ENCODE data around the gene TSPYL1.
"Not testable (repeated sequence)": the region's sequence is repeated elsewhere in the genome, so short reads cannot be mapped to it uniquely, and the experiment has no call there.

The TSPYL1 gene

DNA sequence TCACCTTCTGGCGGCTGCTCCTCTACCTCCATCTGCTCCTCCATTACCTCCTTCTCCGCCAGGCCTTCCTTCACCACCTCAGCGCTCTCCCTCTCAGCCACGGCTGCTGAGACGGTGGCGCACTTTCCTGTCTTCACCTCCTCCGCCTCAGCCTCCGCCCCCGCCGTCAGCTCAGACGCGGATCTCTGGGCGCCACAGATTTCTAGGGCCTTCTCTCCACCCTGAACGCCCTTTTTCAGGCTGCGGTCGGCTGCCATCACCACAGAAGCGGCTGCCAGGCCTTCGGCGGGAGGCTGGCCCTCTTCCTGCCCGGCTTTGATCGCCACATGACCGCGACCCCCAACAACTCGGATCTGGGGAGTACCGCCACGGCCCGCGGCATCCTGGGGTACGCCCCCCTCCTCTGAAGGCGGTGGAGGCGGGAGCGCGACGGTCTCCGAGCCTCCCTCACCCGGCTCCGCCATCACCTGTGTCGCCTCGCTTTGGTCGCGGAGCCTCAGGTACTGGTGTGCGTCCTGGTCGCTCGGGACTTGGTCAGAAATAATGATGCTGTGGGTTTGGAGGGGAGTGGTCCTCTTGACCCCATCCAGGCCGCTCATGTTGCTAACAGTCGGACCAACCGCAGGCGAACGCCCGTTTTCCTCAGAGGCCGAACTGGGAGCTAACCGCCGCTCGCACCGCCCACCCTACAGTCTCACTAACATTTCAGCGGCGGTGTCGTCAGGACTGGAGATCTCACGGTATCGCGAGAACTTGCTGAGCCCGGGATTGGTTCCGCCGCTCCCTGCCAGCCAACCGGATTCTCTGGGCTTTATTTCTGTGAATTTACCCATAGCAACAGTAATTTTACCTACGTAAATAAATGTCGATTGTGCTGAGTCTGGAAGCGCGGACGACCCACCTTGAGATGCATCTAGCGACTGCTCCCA lies at the start of gene TSPYL1:
TSS of gene TSPYL1 (minus strand) at position 699 of the 929 bp plus-strand sequence. CDS start at position 599, 100 bp downstream.
- Histone ChIP-seq H3K4me1 (ENCODE audit: control insufficient read depth, insufficient read depth, low read length) (peaks cover 37% of the 10 kb centered on the region), H3K9ac (ENCODE audit: low read depth, low read length) (peak within 1 kb of the TSS; percentile 97), H3K9me3 (ENCODE audit: control insufficient read depth, insufficient read depth, low read length) (no peaks in the 10 kb centered on the region), H3K27me3 (ENCODE audit: control insufficient read depth, insufficient read depth, low read length) (no peaks in the 10 kb centered on the region), H3K4me3 (ENCODE audit: low read depth, low read length) (peak within 1 kb of the TSS; percentile 100), H3K27ac (ENCODE audit: low read depth, low read length) (peak within 1 kb of the TSS; percentile 97), H3K36me3 (ENCODE audit: control insufficient read depth, insufficient read depth, low read length) (peaks cover 11% of the 10 kb centered on the region)

DNA sequence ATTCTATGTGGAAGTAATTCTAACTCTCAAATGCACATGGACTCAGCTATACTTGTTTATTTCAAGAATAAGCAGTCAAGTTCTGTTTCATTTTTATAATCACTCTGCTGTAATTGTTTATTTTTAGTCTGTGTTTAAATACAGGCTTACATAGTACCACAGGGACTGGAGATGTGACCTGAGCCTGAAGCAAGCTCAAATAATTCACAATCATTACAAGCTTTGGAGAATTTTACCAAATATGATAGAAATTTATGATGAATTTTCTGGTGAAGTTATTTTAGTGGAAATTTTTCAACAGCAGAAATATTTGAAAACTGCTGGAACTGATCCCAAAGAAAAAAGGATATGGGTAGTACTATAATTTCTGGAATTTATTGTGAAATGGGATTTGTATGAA lies 49.4 kb upstream of the TSPYL1 start:
- Histone ChIP-seq H3K4me1 (ENCODE audit: control insufficient read depth, insufficient read depth, low read length) (peaks cover 46% of the 10 kb centered on the region), H3K4me3 (ENCODE audit: low read depth, low read length) (no peak overlapping the region), H3K9me3 (ENCODE audit: control insufficient read depth, insufficient read depth, low read length) (0 out of 2 replicates have a peak, but pooled peaks cover 6% of the 10 kb centered on the region), H3K27me3 (ENCODE audit: control insufficient read depth, insufficient read depth, low read length) (no peaks in the 10 kb centered on the region), H3K27ac (ENCODE audit: low read depth, low read length) (peak overlapping the region; percentile 89), H3K36me3 (ENCODE audit: control insufficient read depth, insufficient read depth, low read length) (no peaks in the 10 kb centered on the region), H3K9ac (ENCODE audit: low read depth, low read length) (no peak overlapping the region)

DNA sequence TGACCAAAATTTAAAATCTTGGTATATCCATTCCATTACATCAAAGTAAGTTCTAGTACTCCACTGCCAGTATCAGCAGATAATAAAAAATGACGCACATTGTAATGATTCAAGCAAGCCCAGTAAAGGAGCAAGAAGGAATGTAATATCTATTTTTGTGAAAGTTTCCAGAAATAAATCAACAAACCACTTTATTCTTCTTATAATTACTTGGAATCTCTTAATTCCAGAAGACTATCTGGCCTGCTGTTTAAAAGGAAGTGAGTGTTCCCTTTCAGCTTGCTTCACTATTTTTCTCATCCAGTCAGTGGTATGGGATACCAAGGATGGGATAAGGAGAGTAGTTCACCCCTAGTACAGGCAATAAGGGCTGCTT lies 48.8 kb upstream of the TSPYL1 start:
- peak overlapping the region; percentile 89 for H3K27ac ChIP-seq (ENCODE audit: low read depth, low read length)
- peaks cover 52% of the 10 kb centered on the region for H3K4me1 ChIP-seq (ENCODE audit: control insufficient read depth, insufficient read depth, low read length)
- H3K9ac ChIP-seq (ENCODE audit: low read depth, low read length) = no peak overlapping the region
- no peak overlapping the region for H3K4me3 ChIP-seq (ENCODE audit: low read depth, low read length)
- H3K27me3 ChIP-seq (ENCODE audit: control insufficient read depth, insufficient read depth, low read length) = no peaks in the 10 kb centered on the region
- 0 out of 2 replicates have a peak, but pooled peaks cover 6% of the 10 kb centered on the region for H3K9me3 ChIP-seq (ENCODE audit: control insufficient read depth, insufficient read depth, low read length)
- no peaks in the 10 kb centered on the region for H3K36me3 ChIP-seq (ENCODE audit: control insufficient read depth, insufficient read depth, low read length)

GRCh38 chr6:116327803-116328527 lies 48.2 kb upstream of the TSPYL1 start:
- H3K36me3 ChIP-seq (ENCODE audit: control insufficient read depth, insufficient read depth, low read length) = no peaks in the 10 kb centered on the region
- H3K4me1 ChIP-seq (ENCODE audit: control insufficient read depth, insufficient read depth, low read length) = peaks cover 58% of the 10 kb centered on the region
- H3K4me3 ChIP-seq (ENCODE audit: low read depth, low read length) = peak overlapping the region; percentile 35
- H3K9me3 ChIP-seq (ENCODE audit: control insufficient read depth, insufficient read depth, low read length) = 0 out of 2 replicates have a peak, but pooled peaks cover 2% of the 10 kb centered on the region
- peak overlapping the region; percentile 89 for H3K27ac ChIP-seq (ENCODE audit: low read depth, low read length)
- H3K9ac ChIP-seq (ENCODE audit: low read depth, low read length) = no peak overlapping the region; the same call in 1 of the 2 replicates
- H3K27me3 ChIP-seq (ENCODE audit: control insufficient read depth, insufficient read depth, low read length) = no peaks in the 10 kb centered on the region

- H3K4me3 ChIP-seq (ENCODE audit: low read depth, low read length) = no peak overlapping the region
- no peak overlapping the region; the same call in 1 of the 2 replicates for H3K9ac ChIP-seq (ENCODE audit: low read depth, low read length)
- no peaks in the 10 kb centered on the region for H3K36me3 ChIP-seq (ENCODE audit: control insufficient read depth, insufficient read depth, low read length)
- peaks cover 63% of the 10 kb centered on the region for H3K4me1 ChIP-seq (ENCODE audit: control insufficient read depth, insufficient read depth, low read length)
- no peaks in the 10 kb centered on the region for H3K9me3 ChIP-seq (ENCODE audit: control insufficient read depth, insufficient read depth, low read length)
- no peaks in the 10 kb centered on the region for H3K27me3 ChIP-seq (ENCODE audit: control insufficient read depth, insufficient read depth, low read length)
- H3K27ac ChIP-seq (ENCODE audit: low read depth, low read length) = peak overlapping the region; percentile 89
These were observed 47.3 kb upstream of the TSPYL1 start for GRCh38 chr6:116326996-116327395.

- Histone ChIP-seq H3K27me3 (ENCODE audit: control insufficient read depth, insufficient read depth, low read length) (no peaks in the 10 kb centered on the region), H3K9me3 (ENCODE audit: control insufficient read depth, insufficient read depth, low read length) (no peaks in the 10 kb centered on the region), H3K27ac (ENCODE audit: low read depth, low read length) (no peak overlapping the region), H3K9ac (ENCODE audit: low read depth, low read length) (no peak overlapping the region), H3K4me3 (ENCODE audit: low read depth, low read length) (no peak overlapping the region), H3K4me1 (ENCODE audit: control insufficient read depth, insufficient read depth, low read length) (peaks cover 63% of the 10 kb centered on the region), H3K36me3 (ENCODE audit: control insufficient read depth, insufficient read depth, low read length) (no peaks in the 10 kb centered on the region)
These were observed 46.5 kb upstream of the TSPYL1 start for GRCh38 chr6:116326181-116326671.

DNA sequence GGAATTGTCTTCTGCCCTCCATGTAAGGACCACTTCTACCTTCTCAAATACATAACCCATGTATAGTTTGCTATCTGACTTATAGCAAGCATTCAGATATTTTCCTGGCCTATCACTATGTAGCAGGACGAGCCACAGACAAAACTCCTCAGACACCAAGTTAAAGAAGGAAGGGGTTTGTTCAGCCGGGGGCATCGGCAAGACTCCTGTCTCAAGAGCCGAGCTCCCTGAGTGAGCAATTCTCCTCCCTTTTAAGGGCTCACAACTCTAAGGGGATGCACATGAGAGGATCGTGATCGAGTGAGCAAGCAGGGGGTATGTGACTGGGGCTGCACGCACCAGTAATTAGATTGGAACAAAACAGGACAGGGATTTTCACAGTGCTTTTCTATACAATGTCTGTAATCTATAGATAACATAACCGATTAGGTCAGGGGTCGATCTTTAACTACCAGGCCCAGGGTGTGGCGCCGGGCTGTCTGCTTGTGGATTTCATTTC lies 46.0 kb upstream of the TSPYL1 start:
- H3K36me3 ChIP-seq (ENCODE audit: control insufficient read depth, insufficient read depth, low read length); H3K27me3 ChIP-seq (ENCODE audit: control insufficient read depth, insufficient read depth, low read length); H3K27ac ChIP-seq (ENCODE audit: low read depth, low read length); H3K4me3 ChIP-seq (ENCODE audit: low read depth, low read length); H3K9me3 ChIP-seq (ENCODE audit: control insufficient read depth, insufficient read depth, low read length); H3K9ac ChIP-seq (ENCODE audit: low read depth, low read length): not testable (repeated sequence)
- peaks cover 63% of the 10 kb centered on the region for H3K4me1 ChIP-seq (ENCODE audit: control insufficient read depth, insufficient read depth, low read length)

DNA sequence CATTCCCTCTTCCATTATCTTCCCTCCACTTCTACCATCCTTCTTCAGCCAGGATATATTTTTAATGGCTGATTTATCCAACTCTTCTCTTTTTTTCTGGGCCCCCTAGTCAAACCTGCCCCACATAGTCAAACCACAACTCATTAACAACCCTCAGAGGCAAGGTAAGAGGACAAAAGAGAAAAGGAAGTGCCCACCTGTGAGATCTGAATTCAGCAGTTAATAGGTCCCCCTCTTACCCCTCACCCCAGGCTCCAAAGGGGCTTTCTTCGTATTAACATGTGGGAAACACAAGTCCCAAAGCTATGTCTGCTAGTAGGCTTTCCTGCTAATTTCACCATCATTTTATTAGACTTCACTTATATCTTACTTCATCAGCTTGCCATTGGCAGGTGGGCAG lies 44.1 kb upstream of the TSPYL1 start:
- Histone ChIP-seq H3K4me1 (ENCODE audit: control insufficient read depth, insufficient read depth, low read length) (peaks cover 63% of the 10 kb centered on the region), H3K27ac (ENCODE audit: low read depth, low read length) (peak overlapping the region; percentile 64)

GRCh38 chr6:116321933-116322332 lies 42.2 kb upstream of the TSPYL1 start:
- H3K27ac ChIP-seq (ENCODE audit: low read depth, low read length); H3K4me3 ChIP-seq (ENCODE audit: low read depth, low read length); H3K27me3 ChIP-seq (ENCODE audit: control insufficient read depth, insufficient read depth, low read length); H3K36me3 ChIP-seq (ENCODE audit: control insufficient read depth, insufficient read depth, low read length); H3K9me3 ChIP-seq (ENCODE audit: control insufficient read depth, insufficient read depth, low read length); H3K9ac ChIP-seq (ENCODE audit: low read depth, low read length): not testable (repeated sequence)
- peaks cover 44% of the 10 kb centered on the region for H3K4me1 ChIP-seq (ENCODE audit: control insufficient read depth, insufficient read depth, low read length)

More for the DNA sequence above, 44.1 kb upstream of the TSPYL1 start:
- Histone ChIP-seq H3K9ac (ENCODE audit: low read depth, low read length) (no peak overlapping the region), H3K27me3 (ENCODE audit: control insufficient read depth, insufficient read depth, low read length) (no peaks in the 10 kb centered on the region), H3K4me3 (ENCODE audit: low read depth, low read length) (no peak overlapping the region), H3K36me3 (ENCODE audit: control insufficient read depth, insufficient read depth, low read length) (no peaks in the 10 kb centered on the region), H3K9me3 (ENCODE audit: control insufficient read depth, insufficient read depth, low read length) (no peaks in the 10 kb centered on the region)

- Histone ChIP-seq H3K9me3 (ENCODE audit: control insufficient read depth, insufficient read depth, low read length) (no peaks in the 10 kb centered on the region), H3K4me3 (ENCODE audit: low read depth, low read length) (no peak overlapping the region), H3K4me1 (ENCODE audit: control insufficient read depth, insufficient read depth, low read length) (no peaks in the 10 kb centered on the region), H3K36me3 (ENCODE audit: control insufficient read depth, insufficient read depth, low read length) (no peaks in the 10 kb centered on the region), H3K27ac (ENCODE audit: low read depth, low read length) (no peak overlapping the region), H3K27me3 (ENCODE audit: control insufficient read depth, insufficient read depth, low read length) (no peaks in the 10 kb centered on the region), H3K9ac (ENCODE audit: low read depth, low read length) (no peak overlapping the region)
These were observed 37.2 kb upstream of the TSPYL1 start for GRCh38 chr6:116316772-116317467.
